ENCODE measurements around the gene RFX4.

- TF ChIP-seq CTCF (IDR thresholded peaks at IDR 0.05; ENCODE audit: control extremely low read depth in 1 of 3, insufficient read depth in 1 of 3, low read depth in 1 of 3, low read length in 3 of 3): no peak
- TF ChIP-seq POLR2A (IDR thresholded peaks at IDR 0.05; ENCODE audit: control extremely low read depth in 1 of 2, low read depth in 2 of 2, low read length in 2 of 2): no peak
- no peak for TF ChIP-seq NRF1 (IDR thresholded peaks at IDR 0.05; ENCODE audit: low read depth, low read length)
- no peak for TF ChIP-seq JUND (IDR thresholded peaks at IDR 0.05; ENCODE audit: low read length)
- no peak for TF ChIP-seq RFX5 (IDR thresholded peaks at IDR 0.05; ENCODE audit: borderline replicate concordance, low read depth, low read length)
- TF ChIP-seq EZH2 (IDR thresholded peaks at IDR 0.05; ENCODE audit: low read depth, low read length, severe bottlenecking): no peak
- no peak for TF ChIP-seq YY1 (IDR thresholded peaks at IDR 0.05; ENCODE audit: low read depth, low read length)
- TF ChIP-seq RAD21 (IDR thresholded peaks at IDR 0.05 in 1 of 2, conservative IDR thresholded peaks at IDR 0.05 in 1 of 2; ENCODE audit: low read depth in 2 of 2, low read length in 2 of 2): no peak
- no peak for TF ChIP-seq TCF12 (IDR thresholded peaks at IDR 0.05; ENCODE audit: low read depth, low read length)
- no peak for TF ChIP-seq GTF2F1 (IDR thresholded peaks at IDR 0.05; ENCODE audit: borderline replicate concordance, low read depth, low read length)
Measured at GRCh38 chr12:106680280-106680679, 97.5 kb downstream of the RFX4 start.
